ENCODE measurements around the gene INPP4B.

The INPP4B gene

GRCh38 chr4:142365391-142365790, 480.7 kb downstream of the INPP4B start:
- no peak for DNase-seq

GRCh38 chr4:142363686-142364085, 482.4 kb downstream of the INPP4B start:
- DNase-seq = no peak

DNA sequence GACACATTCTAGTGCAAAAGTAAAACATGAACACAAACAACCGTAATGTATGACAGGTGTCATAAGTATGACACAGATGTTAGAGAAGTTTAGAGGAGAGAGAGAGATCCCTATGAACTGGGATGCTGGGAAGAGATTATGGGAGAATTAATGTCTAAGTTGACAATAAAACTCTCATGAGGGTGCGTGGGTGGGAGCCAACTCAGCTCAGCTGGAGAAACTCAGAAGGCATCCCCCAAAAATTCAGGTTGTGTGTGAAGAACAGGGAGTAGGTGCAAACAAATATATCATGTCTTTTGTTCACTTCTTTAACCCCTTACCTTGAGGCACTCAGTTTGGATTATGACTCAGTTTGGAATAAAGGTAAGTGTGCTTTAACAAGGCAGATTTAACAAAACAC, 484.1 kb downstream of the INPP4B start:
- no peak for DNase-seq

- DNase-seq = no peak
These were observed 485.4 kb downstream of the INPP4B start for GRCh38 chr4:142360657-142361056.

- DNase-seq = no peak
These were observed 487.4 kb downstream of the INPP4B start for GRCh38 chr4:142358656-142359055.

DNA sequence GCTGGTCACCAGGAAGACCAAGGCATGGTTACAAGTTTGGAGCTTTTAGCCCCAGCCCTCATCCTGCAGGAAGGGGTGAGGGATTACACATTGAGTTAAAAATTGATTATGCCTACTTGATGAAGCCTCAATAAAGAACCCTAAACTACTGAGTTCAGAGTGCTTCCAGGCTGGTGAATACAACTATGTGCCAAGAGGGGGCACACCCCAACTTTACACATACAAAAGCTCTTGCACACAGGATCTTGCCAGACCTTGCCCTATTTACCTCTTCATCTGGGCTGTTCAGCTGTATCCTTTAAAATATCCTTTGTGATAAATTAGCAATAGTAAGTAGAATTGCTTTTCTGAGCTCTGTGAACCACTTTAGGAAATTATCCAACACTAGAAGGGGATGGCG, 489.3 kb downstream of the INPP4B start:
- DNase-seq = no peak

GRCh38 chr4:142356118-142356759, 489.9 kb downstream of the INPP4B start:
- DNase-seq = no peak

- no peak for DNase-seq
These were observed 490.6 kb downstream of the INPP4B start for GRCh38 chr4:142355421-142355930.

GRCh38 chr4:142354794-142355420, 491.2 kb downstream of the INPP4B start:
- no peak for DNase-seq

DNA sequence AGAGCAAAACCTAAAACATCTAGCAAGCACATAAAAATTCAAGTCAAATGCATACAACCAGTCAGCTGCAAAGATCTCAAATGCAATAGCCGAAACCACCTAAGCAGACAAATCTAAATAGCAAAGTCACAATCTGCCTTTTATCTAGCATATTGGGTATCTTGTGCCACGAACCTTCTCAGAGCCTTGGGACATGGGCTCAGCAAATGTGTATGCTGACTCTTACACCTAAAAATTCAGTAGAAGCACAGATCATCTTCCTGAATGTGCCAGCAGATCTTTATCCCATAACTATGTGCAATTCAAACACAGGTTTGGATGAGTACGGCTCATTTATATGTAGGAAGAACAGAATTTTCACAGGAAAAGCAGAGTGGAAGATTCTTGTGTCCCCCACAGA, 492.1 kb downstream of the INPP4B start:
- DNase-seq = no peak

DNA sequence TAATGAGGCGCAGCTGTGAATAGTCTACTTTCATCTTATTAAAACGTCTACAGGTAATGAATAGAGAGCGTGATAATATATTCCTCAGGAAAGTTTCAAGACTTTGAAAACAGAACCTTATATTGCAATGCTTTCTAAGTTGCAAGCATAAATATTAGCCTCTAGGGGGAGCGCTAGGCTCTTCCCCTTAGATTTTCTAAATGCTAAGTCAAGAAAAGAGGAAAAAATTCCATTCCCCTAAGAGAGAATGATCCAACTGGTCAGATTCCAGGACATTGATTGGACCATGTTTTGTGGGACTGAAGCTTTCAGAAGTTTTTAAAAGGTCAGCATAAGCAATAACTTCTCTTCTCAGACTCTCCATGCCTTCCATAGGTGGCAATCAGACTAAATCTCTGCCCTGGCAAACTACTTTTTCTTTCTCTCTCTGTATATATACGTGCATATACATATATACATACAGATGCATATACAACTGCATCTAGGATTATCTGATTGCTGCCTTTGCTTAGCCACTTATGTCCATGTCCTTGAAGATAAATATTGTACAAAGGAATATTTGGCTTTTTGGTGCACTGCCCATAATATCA, 492.9 kb downstream of the INPP4B start:
- DNase-seq = no peak

DNA sequence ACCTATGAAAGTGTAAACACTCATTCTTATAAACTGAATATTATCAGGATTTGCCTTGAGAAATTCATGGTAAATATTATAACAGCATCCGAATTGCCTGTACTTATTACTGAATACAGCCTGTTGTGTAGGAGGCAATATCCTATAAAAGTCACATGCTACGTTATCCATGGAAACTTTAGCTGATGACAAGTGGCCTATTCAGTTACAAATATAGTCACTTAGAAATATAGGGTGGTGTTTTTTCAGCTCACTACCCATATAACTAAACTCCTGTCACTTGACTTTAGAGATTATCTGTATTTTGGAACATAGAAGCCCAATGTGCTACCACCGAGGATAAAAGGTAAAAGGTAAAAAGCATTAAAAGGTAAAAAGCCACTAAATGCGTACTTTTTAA, 493.4 kb downstream of the INPP4B start:
- DNase-seq = no peak

DNA sequence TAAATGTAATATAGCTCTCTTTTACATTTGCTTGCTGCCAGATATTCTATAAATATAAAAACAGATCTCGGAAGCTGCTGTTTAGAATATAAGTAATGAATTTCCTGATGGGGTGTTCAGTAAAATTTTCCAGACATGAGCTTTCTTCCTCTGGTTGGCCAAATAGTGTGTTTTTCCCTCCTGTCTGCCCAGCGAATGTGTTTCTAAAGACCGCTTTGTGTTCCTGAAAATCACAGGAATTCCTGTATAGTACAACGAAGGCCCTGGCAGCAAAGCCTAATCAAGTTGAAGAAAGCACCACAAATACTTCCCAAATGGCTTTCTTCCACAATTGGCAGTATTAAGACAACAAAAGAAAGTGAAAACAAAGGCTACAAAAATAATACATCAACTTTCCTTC, 494.1 kb downstream of the INPP4B start:
- no peak for DNase-seq

GRCh38 chr4:142350871-142351270, 495.2 kb downstream of the INPP4B start:
- no peak for DNase-seq

- no peak for DNase-seq
These were observed 497.5 kb downstream of the INPP4B start for GRCh38 chr4:142348613-142349021.

DNA sequence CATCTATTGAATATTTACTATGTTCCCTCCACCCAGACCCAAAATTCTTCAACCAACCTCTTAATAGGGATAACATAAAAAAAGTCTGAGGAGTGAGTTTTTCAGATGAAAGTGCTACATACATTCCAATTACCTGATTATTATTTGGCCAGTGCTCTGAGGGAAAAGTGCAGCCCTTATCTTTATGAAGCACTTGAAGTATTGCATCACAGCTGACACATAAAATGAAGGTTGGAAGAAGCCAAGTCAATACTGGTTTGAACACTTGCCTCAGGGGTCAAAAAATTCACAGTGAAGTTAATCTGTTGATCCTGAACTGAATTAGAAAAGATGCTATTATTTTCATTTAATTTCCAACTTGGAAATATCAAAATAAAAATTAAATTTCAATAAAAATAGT, 498.9 kb downstream of the INPP4B start:
- DNase-seq = no peak

DNA sequence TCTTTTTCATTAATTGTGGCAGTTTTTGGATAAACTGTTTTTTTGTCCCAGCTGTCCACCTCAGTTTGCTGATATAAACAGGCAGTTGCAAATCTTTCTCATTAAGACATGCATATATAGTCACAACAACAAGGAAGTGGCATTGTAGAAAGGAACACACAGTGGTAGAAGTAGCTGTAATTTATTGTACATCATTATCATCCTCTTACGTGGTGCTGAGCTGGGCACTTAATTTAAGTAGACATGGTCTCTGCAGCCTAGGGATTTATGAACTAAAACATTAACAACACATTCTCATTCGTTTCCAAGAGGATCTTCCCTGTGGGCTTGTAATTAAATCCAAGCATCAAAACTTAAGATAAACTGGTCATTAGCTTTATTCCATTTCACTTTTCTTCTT, 500.2 kb downstream of the INPP4B start:
- DNase-seq = no peak

DNA sequence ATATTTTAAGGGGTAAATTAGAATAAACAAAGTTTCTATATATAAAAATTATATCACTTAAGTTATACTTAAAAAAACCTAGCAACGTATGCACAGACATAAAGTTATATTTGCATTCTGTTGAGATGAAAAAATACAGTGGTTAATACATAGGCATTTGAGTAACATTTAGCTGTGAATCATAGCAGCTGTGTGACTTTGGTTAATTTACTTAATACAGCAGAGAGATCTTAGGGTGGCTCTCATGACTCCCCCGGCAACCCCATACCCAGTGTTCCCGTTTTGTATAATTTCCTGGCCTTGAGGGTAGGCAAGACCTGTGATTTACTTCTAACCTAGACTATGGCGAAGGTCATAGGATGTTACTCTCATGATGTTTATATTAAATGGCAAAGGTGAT, 504.8 kb downstream of the INPP4B start:
- DNase-seq = no peak

- no peak for DNase-seq
These were observed 507.0 kb downstream of the INPP4B start for GRCh38 chr4:142339053-142339452.

GRCh38 chr4:142336251-142336934, 509.7 kb downstream of the INPP4B start:
- DNase-seq = no peak

GRCh38 chr4:142334931-142335330, 511.2 kb downstream of the INPP4B start:
- DNase-seq = no peak

- no peak for DNase-seq
These were observed 514.5 kb downstream of the INPP4B start for GRCh38 chr4:142331646-142332045.

DNA sequence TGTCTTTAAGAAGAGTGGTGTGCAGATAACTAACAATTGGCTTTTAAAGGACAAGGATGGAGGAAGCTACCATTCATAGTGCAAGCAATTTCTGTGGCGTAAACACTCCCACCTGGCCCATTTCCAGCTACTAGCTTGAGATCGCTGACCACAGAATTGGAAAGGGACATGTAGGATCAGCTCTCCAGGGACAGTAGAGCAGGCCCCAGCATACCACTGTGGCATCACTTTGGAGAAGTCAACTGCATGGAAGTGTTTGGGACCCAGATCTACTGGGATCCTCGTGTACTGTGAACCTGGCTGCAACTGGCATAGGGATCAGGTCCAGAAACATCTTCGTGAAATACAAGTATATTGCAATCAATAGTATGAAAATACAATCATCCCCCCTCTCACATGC, 515.0 kb downstream of the INPP4B start:
- DNase-seq = no peak

- DNase-seq = no peak
These were observed 515.8 kb downstream of the INPP4B start for GRCh38 chr4:142330311-142330710.

All from activated T-cell treated with anti-CD3 and anti-CD28 coated beads, Interleukin-2, amount 50 U/mL, for 48 hours (primary cell).